HEK293 (cell line): ENCODE measurements around the gene RORC.

Experiments
- CTCF ChIP-seq: fragments of 450-650 bp; formaldehyde crosslinking; IDR thresholded peaks from 2 replicates; pipeline ENCODE4 v1.5.1; 2016; ENCODE audit warnings: missing biosample characterization, missing genetic modification characterization
- ELK4 ChIP-seq: IDR thresholded peaks from 2 replicates; pipeline ENCODE4 v1.6.1; 2011; ENCODE audit warnings: mild to moderate bottlenecking, low read depth, low read length, borderline replicate concordance
- REST ChIP-seq: fragments of 450-650 bp; formaldehyde crosslinking; IDR thresholded peaks from 2 replicates; pipeline ENCODE4 v1.5.1; 2016; ENCODE audit warnings: missing biosample characterization, missing genetic modification characterization
- ZNF248 ChIP-seq: fragments of 450-650 bp; formaldehyde crosslinking; IDR thresholded peaks from 2 replicates; pipeline ENCODE4 v1.5.1; 2017; ENCODE audit warnings: missing biosample characterization, missing genetic modification characterization
- ZNF274 ChIP-seq, 2 experiments: fragments of 200-500 bp in 1 of 2; fragments of 450-650 bp in 1 of 2; sonication (Bioruptor generic) in 1 of 2; formaldehyde crosslinking in 1 of 2; IDR thresholded peaks; 2 replicates each; pipeline versions ENCODE4 v1.5.1 to v1.6.1; 2014 to 2016; ENCODE audit warnings: borderline replicate concordance in 1 of 2, inconsistent platforms in 1 of 2, low read length in 1 of 2, missing biosample characterization in 1 of 2, missing genetic modification characterization in 1 of 2
- ZNF404 ChIP-seq: fragments of 450-650 bp; formaldehyde crosslinking; IDR thresholded peaks from 2 replicates; pipeline ENCODE4 v1.5.1; 2017; ENCODE audit warnings: missing biosample characterization, missing genetic modification characterization

- TF ChIP-seq ZNF248 (tag by site-specific recombination), result no peak
- TF ChIP-seq REST (tag by site-specific recombination), result no peak
- no peak for TF ChIP-seq CTCF (tag by site-specific recombination)
- no peak for TF ChIP-seq ELK4
- no peak for TF ChIP-seq ZNF274 (IDR thresholded peaks at IDR 0.05; ENCODE audit: low read length)
- TF ChIP-seq ZNF274 (tag by site-specific recombination; IDR thresholded peaks at IDR 0.05; ENCODE audit: borderline replicate concordance), result no peak
- TF ChIP-seq ZNF404 (tag by site-specific recombination), result no peak
Observed at GRCh38 chr1:151799179-151800022, 32.2 kb downstream of the RORC start.
